ENCODE data around the gene CD86.
"Not testable (repeated sequence)": the region's sequence is repeated elsewhere in the genome, so short reads cannot be mapped to it uniquely, and the experiment has no call there.

The CD86 gene

DNA sequence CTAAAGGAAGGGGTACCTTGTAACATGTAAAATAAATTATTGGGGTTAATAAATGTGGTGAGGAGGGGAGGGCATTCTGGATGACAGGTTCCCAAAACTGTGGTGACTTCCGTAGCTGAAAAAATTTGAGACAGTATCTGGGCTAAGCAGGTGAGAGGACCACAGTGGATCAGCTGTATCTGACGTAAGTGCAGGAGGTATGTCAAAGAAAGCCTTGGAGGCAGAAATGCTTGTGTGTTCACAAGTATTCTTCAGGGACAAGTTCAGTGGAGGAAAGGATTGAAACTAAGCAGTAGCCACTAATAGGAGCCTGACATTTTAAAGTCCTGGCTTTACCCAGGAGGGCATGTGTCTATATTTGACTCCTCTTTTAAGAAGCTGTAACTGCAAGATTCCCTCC lies 52.0 kb downstream of the CD86 start:
- DNase-seq (ENCODE audit: insufficient read length) (no peak), FAIRE-seq (no peak)
- no peak for TF ChIP-seq POLR2A (IDR thresholded peaks at IDR 0.05; ENCODE audit: low read depth, low read length)
- no peak for TF ChIP-seq POLR2AphosphoS5 (IDR thresholded peaks at IDR 0.05; ENCODE audit: low read depth, low read length)
- TF ChIP-seq TAF1 (IDR thresholded peaks at IDR 0.05; ENCODE audit: borderline replicate concordance, low read depth, low read length): no peak

DNA sequence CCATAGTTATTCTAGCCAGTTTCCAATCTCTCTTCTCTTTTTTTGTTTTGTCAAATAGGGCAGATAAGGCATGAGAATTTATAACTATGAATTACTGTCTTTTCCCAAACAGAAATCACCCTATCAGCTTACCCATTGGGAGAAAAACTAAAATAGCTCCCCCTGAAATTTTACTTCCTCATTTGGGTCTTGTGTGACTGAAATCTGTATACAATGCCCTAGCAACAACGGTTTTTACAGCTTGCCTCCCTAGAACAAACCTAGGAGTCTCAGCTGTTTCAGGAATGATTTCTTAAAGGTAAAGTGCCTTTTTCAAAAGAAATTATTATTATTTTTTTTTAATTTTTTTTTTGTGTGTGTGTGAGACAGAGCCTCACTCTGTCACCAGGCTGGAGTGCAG lies 56.8 kb downstream of the CD86 start:
- FAIRE-seq (peak; percentile 72), DNase-seq (ENCODE audit: insufficient read length) (no peak)
- TF ChIP-seq TAF1 (IDR thresholded peaks at IDR 0.05; ENCODE audit: borderline replicate concordance, low read depth, low read length) (no peak), POLR2AphosphoS5 (IDR thresholded peaks at IDR 0.05; ENCODE audit: low read depth, low read length) (no peak), POLR2A (IDR thresholded peaks at IDR 0.05; ENCODE audit: low read depth, low read length) (no peak)

GRCh38 chr3:122112754-122113153 lies 57.6 kb downstream of the CD86 start:
- DNase-seq (ENCODE audit: insufficient read length) (no peak), FAIRE-seq (peak; percentile 56)
- TF ChIP-seq TAF1 (IDR thresholded peaks at IDR 0.05; ENCODE audit: borderline replicate concordance, low read depth, low read length): no peak
- no peak for TF ChIP-seq POLR2A (IDR thresholded peaks at IDR 0.05; ENCODE audit: low read depth, low read length)
- TF ChIP-seq POLR2AphosphoS5 (IDR thresholded peaks at IDR 0.05; ENCODE audit: low read depth, low read length): no peak

- TF ChIP-seq POLR2A (IDR thresholded peaks at IDR 0.05; ENCODE audit: low read depth, low read length) (no peak), TAF1 (IDR thresholded peaks at IDR 0.05; ENCODE audit: borderline replicate concordance, low read depth, low read length) (no peak)
- DNase-seq (ENCODE audit: insufficient read length): no peak
- no peak for FAIRE-seq
Observed at GRCh38 chr3:122123850-122124249, 68.7 kb downstream of the CD86 start.

DNA sequence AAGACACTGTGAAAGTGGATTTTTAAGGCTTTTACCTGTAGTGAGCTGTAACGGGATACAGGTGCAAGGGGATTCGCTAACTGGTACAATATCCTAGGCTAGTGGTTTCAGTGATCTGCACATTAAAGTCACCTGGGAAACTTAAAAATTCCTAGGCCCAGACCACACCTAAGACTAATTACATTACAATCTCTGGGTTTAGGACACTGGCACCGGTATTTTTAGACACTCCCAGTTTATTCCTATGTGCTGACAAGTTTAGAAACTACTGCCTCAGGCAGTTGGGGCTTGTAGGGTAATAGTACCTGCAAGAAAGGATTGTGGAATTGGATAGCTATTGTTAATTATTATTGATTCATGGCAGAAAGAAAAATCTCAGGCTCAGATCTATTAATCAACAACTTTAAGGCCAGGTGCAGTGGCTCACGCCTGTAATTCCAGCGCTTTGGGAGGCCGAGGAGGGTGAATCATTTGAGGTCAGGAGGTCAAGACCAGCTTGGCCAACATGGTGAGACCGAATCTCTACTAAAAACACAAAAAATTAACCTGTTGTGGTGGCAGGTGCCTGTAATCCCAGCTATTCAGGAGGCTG lies 77.9 kb downstream of the CD86 start:
- FAIRE-seq (no peak), DNase-seq (ENCODE audit: insufficient read length) (no peak)
- TF ChIP-seq TAF1 (IDR thresholded peaks at IDR 0.05; ENCODE audit: borderline replicate concordance, low read depth, low read length) (no peak), POLR2AphosphoS5 (IDR thresholded peaks at IDR 0.05; ENCODE audit: low read depth, low read length) (no peak), POLR2A (IDR thresholded peaks at IDR 0.05; ENCODE audit: low read depth, low read length) (no peak)

- TF ChIP-seq POLR2A (IDR thresholded peaks at IDR 0.05; ENCODE audit: low read depth, low read length) (no peak), POLR2AphosphoS5 (IDR thresholded peaks at IDR 0.05; ENCODE audit: low read depth, low read length) (no peak), TAF1 (IDR thresholded peaks at IDR 0.05; ENCODE audit: borderline replicate concordance, low read depth, low read length) (no peak)
- FAIRE-seq (peak; percentile 67), DNase-seq (ENCODE audit: insufficient read length) (no peak)
Observed at GRCh38 chr3:122146466-122146865, 91.3 kb downstream of the CD86 start.

DNA sequence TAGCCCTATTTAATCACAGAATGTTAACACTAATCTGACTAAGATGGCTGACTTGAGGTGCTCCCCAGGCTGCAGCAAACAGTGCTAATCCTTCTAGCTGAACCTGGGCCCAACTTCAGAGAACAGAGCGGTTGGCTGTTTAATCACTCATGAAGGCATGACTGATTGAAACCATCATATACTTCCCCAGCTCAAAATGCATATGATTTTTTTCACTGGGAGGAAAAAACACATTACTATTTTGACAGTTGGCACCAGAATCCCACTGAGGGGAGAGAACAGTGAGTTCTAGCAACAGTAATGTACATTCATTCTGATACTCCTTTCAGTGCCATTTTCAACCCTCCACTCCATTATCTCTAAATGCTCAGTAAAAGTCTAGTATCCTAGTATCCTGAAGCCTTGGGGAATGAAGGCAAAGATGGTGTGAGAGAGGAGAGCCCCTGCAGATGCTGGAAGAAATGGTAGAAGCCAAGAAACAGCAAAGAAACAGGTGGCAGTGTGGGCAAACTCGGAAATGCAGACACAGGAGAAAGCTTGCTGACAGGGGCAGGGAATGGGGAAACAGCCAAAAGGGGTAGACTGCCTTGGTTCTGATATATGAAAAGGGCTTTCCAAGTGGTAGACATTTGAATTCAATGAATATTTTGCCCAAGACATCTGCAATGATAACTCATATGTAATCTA lies 93.9 kb downstream of the CD86 start:
- FAIRE-seq: peak; percentile 40
- TF ChIP-seq TAF1 (IDR thresholded peaks at IDR 0.05; ENCODE audit: borderline replicate concordance, low read depth, low read length) (no peak), POLR2AphosphoS5 (IDR thresholded peaks at IDR 0.05; ENCODE audit: low read depth, low read length) (no peak), POLR2A (IDR thresholded peaks at IDR 0.05; ENCODE audit: low read depth, low read length) (no peak)
- no peak for DNase-seq (ENCODE audit: insufficient read length)

- FAIRE-seq (no peak), DNase-seq (ENCODE audit: insufficient read length) (no peak)
- no peak for TF ChIP-seq POLR2A (IDR thresholded peaks at IDR 0.05; ENCODE audit: low read depth, low read length)
Observed at GRCh38 chr3:122151480-122151879, 96.3 kb downstream of the CD86 start.

GRCh38 chr3:122164983-122165382 lies 109.8 kb downstream of the CD86 start:
- not testable (repeated sequence) for DNase-seq (ENCODE audit: insufficient read length); FAIRE-seq

DNA sequence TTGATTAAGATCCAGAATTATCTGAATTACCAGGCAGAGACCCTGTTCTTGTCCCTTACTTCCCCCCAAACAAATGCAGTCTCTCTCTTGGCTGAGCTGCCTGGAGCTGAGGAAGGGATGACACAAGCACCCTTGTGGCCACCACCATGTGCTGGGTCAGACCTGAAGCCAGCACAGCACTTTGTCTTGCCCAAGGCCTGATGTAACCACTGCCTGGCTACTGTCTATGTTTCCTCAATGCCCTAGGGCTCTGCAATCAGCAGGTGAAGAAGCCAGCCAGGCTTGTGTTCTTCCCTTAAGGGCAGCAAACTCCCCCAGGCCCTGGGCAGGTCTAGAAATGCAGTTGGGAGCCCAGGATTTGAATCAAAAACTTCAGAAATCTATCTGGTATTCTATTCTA lies 112.5 kb downstream of the CD86 start:
- FAIRE-seq (no peak), DNase-seq (ENCODE audit: insufficient read length) (no peak)

DNA sequence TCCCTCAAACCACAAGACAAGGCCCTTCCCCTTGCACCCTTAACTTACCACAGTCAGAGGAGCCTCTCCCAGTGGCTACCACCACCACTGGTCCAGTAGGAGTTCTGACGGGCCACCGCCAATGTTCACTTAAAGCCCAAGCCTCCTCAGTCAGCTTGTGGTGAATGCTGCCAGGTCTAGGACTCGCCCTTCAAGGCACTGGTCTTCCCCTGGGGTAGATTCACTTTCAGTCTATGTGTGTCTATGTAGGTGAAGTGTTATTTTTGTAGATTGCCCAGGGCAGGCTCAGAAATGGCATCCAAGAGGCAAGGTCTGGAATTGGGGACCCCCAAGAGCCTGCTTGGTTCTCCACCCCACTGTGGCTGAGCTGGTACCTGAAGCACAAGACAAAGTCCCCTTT lies 112.9 kb downstream of the CD86 start:
- DNase-seq (ENCODE audit: insufficient read length) (no peak), FAIRE-seq (no peak)
- TF ChIP-seq POLR2AphosphoS5 (IDR thresholded peaks at IDR 0.05; ENCODE audit: low read depth, low read length) (no peak), TAF1 (IDR thresholded peaks at IDR 0.05; ENCODE audit: borderline replicate concordance, low read depth, low read length) (no peak), POLR2A (IDR thresholded peaks at IDR 0.05; ENCODE audit: low read depth, low read length) (no peak)

More for the DNA sequence above, 112.5 kb downstream of the CD86 start:
- TF ChIP-seq POLR2AphosphoS5 (IDR thresholded peaks at IDR 0.05; ENCODE audit: low read depth, low read length) (no peak), POLR2A (IDR thresholded peaks at IDR 0.05; ENCODE audit: low read depth, low read length) (no peak), TAF1 (IDR thresholded peaks at IDR 0.05; ENCODE audit: borderline replicate concordance, low read depth, low read length) (no peak)

- TF ChIP-seq POLR2A (IDR thresholded peaks at IDR 0.05; ENCODE audit: low read depth, low read length) (no peak), TAF1 (IDR thresholded peaks at IDR 0.05; ENCODE audit: borderline replicate concordance, low read depth, low read length) (no peak), POLR2AphosphoS5 (IDR thresholded peaks at IDR 0.05; ENCODE audit: low read depth, low read length) (no peak)
- DNase-seq (ENCODE audit: insufficient read length) (no peak), FAIRE-seq (no peak)
Observed at GRCh38 chr3:122169911-122170310, 114.7 kb downstream of the CD86 start.
